H1 (cell line): ENCODE results near the gene NCOA5. TPM values are rescaled to one million over a fixed set of nuclear protein-coding genes. Genes with fewer than 3 reads are reported as not detected.

Experiments
- CTCF ChIA-PET: fragments of 300-600 bp; sonication (Branson Sonifier 250); formaldehyde crosslinking; loops from one replicate; lab custom pipeline; 2021; ENCODE audit not compliant: partially characterized antibody; lab: Charles Lee
- POLR2A ChIA-PET: fragments of 300-600 bp; sonication (Branson Sonifier 250); formaldehyde crosslinking; loops from one replicate; lab custom pipeline; 2021; ENCODE audit warnings: inconsistent platforms; ENCODE audit not compliant: partially characterized antibody; lab: Charles Lee
- DNase-seq, 2 experiments: peaks; one replicate each; pipeline versions ENCODE4 v3.0.0 to v3.0.0-alpha.2; 2010 to 2022; ENCODE audit warnings: low spot score in 2 of 2, low read depth in 1 of 2, mixed read lengths in 1 of 2
- FAIRE-seq: peaks from 2 replicates; lab custom pipeline; 2011; peaks lifted over from hg19 to GRCh38; lab: Jason Lieb, UNC
- H2AFZ ChIP-seq: 2 replicates; pipeline ENCODE4 v1.8.1; 2012; ENCODE audit warnings: low read length, inconsistent platforms
- H2AK5ac ChIP-seq: 2 replicates; pipeline ENCODE4 v1.6.1; 2013; ENCODE audit warnings: low read depth, low read length
- H2BK120ac ChIP-seq: replicated peaks from 2 replicates; pipeline ENCODE3; 2013; ENCODE audit warnings: low read depth, low read length, inconsistent platforms
- H2BK12ac ChIP-seq: 2 replicates; pipeline ENCODE4 v1.6.1; 2013; ENCODE audit warnings: low read depth, low read length
- H2BK15ac ChIP-seq: 2 replicates; pipeline ENCODE4 v1.6.1; 2013; ENCODE audit warnings: low read length
- H2BK20ac ChIP-seq: 2 replicates; pipeline ENCODE4 v1.6.1; 2013; ENCODE audit warnings: low read length
- H2BK5ac ChIP-seq: 2 replicates; pipeline ENCODE4 v1.6.1; 2013; ENCODE audit warnings: low read depth, low read length
- H3K14ac ChIP-seq: 2 replicates; pipeline ENCODE4 v1.6.1; 2013; ENCODE audit warnings: inconsistent platforms; ENCODE audit not compliant: insufficient read length
- H3K18ac ChIP-seq: 2 replicates; pipeline ENCODE4 v1.6.1; 2013; ENCODE audit warnings: low read length; ENCODE audit errors: extremely low read depth
- H3K23ac ChIP-seq: 2 replicates; pipeline ENCODE4 v1.6.1; 2013; ENCODE audit warnings: inconsistent platforms; ENCODE audit not compliant: insufficient read length
- H3K23me2 ChIP-seq: 2 replicates; pipeline ENCODE4 v1.6.1; 2013; ENCODE audit warnings: low read depth, low read length
- H3K27ac ChIP-seq: 2 replicates; pipeline ENCODE4 v1.6.1; 2011; ENCODE audit warnings: low read depth, low read length, inconsistent platforms
- H3K27me3 ChIP-seq, 4 experiments: replicated peaks in 1 of 4; 1 replicate in 1 of 4; 2 replicates in 3 of 4; pipeline versions ENCODE4 v1.6.1 to v1.8.1; 2011 to 2013; ENCODE audit warnings: low read length in 3 of 4, mild to moderate bottlenecking in 3 of 4, inconsistent platforms in 2 of 4, mixed read lengths in 2 of 4, moderate library complexity in 1 of 4; ENCODE audit not compliant: control insufficient read depth in 3 of 4, insufficient read depth in 3 of 4; ENCODE audit errors: extremely low read depth in 1 of 4
- H3K36me3 ChIP-seq, 4 experiments: 2 replicates each; pipeline versions ENCODE4 v1.6.1 to v1.8.1; 2011 to 2013; ENCODE audit warnings: mild to moderate bottlenecking in 4 of 4, low read length in 3 of 4, moderate library complexity in 2 of 4, control low read depth in 1 of 4, inconsistent platforms in 1 of 4; ENCODE audit not compliant: insufficient read depth in 4 of 4, control insufficient read depth in 2 of 4
- H3K4ac ChIP-seq: replicated peaks from 2 replicates; pipeline ENCODE3; 2013; ENCODE audit warnings: low read length, low read depth, mixed read lengths, inconsistent platforms; ENCODE audit not compliant: insufficient read length
- H3K4me1 ChIP-seq, 4 experiments: replicated peaks in 1 of 4; 1 replicate in 1 of 4; 2 replicates in 3 of 4; pipeline versions ENCODE4 v1.6.1 to v1.8.1; 2011 to 2013; ENCODE audit warnings: low read length in 3 of 4, inconsistent platforms in 2 of 4, mixed read lengths in 1 of 4; ENCODE audit not compliant: insufficient read depth in 4 of 4, control insufficient read depth in 3 of 4
- H3K4me2 ChIP-seq, 2 experiments: 2 replicates each; pipeline versions ENCODE4 v1.6.1 to v1.8.1; 2011 to 2013; ENCODE audit warnings: low read depth in 2 of 2, low read length in 2 of 2, control low read depth in 1 of 2, inconsistent platforms in 1 of 2, mild to moderate bottlenecking in 1 of 2; ENCODE audit not compliant: insufficient read depth in 1 of 2
- H3K4me3 ChIP-seq, 4 experiments: fragments of 200-600, 300-600 bp in 1 of 4; sonication (generic), shearing (Covaris generic), sonication (Bioruptor Twin) in 1 of 4; 2 replicates each; pipeline versions ENCODE4 v1.5.1 to v1.8.1; 2011 to 2016; ENCODE audit warnings: low read length in 4 of 4, low read depth in 3 of 4, control low read depth in 2 of 4, inconsistent platforms in 2 of 4, mild to moderate bottlenecking in 2 of 4, mixed read lengths in 1 of 4, moderate library complexity in 1 of 4; ENCODE audit not compliant: insufficient read depth in 2 of 4; ENCODE audit errors: extremely low read depth in 1 of 4
- H3K56ac ChIP-seq: replicated peaks from 2 replicates; pipeline ENCODE3; 2013; ENCODE audit warnings: low read depth, mild to moderate bottlenecking, mixed read lengths, low read length, inconsistent platforms; ENCODE audit not compliant: insufficient read length
- H3K79me1 ChIP-seq: 2 replicates; pipeline ENCODE4 v1.6.1; 2013; ENCODE audit warnings: low read depth, low read length, control low read depth
- H3K79me2 ChIP-seq, 2 experiments: 2 replicates each; pipeline versions ENCODE4 v1.6.1 to v1.8.1; 2012 to 2013; ENCODE audit warnings: low read length in 2 of 2, mild to moderate bottlenecking in 2 of 2, inconsistent platforms in 1 of 2; ENCODE audit not compliant: insufficient read depth in 2 of 2, control insufficient read depth in 1 of 2
- H3K9ac ChIP-seq, 4 experiments: replicated peaks in 1 of 4; 1 replicate in 1 of 4; 2 replicates in 3 of 4; pipeline versions ENCODE4 v1.6.1 to v1.8.1; 2011 to 2013; ENCODE audit warnings: low read depth in 3 of 4, low read length in 3 of 4, control low read depth in 2 of 4, mild to moderate bottlenecking in 2 of 4, moderate library complexity in 2 of 4, inconsistent platforms in 1 of 4; ENCODE audit errors: extremely low read depth in 1 of 4
- H3K9me3 ChIP-seq, 2 experiments: 2 replicates each; pipeline versions ENCODE4 v1.6.1 to v1.8.1; 2012 to 2013; ENCODE audit warnings: mild to moderate bottlenecking in 2 of 2, moderate library complexity in 2 of 2, control low read depth in 1 of 2, inconsistent platforms in 1 of 2, low read depth in 1 of 2, low read length in 1 of 2, mixed read lengths in 1 of 2; ENCODE audit not compliant: insufficient read depth in 2 of 2
- H4K20me1 ChIP-seq, 2 experiments: replicated peaks in 1 of 2; 2 replicates each; pipeline versions ENCODE3 to v1.8.1; 2011 to 2013; ENCODE audit warnings: inconsistent platforms in 2 of 2, low read length in 2 of 2, mild to moderate bottlenecking in 1 of 2; ENCODE audit not compliant: insufficient read depth in 2 of 2, control insufficient read depth in 1 of 2
- H4K5ac ChIP-seq: 2 replicates; pipeline ENCODE4 v1.6.1; 2013; ENCODE audit warnings: low read length, low read depth, mixed read lengths, inconsistent platforms; ENCODE audit not compliant: insufficient read length
- H4K8ac ChIP-seq: 2 replicates; pipeline ENCODE4 v1.8.0; 2013; ENCODE audit warnings: mild to moderate bottlenecking, moderate library complexity, low read length, inconsistent platforms; ENCODE audit not compliant: insufficient read depth; ENCODE audit errors: extremely low read depth
- H4K91ac ChIP-seq: replicated peaks from 2 replicates; pipeline ENCODE3; 2013; ENCODE audit warnings: low read length, mixed read lengths, inconsistent platforms; ENCODE audit not compliant: insufficient read length
- ASH2L ChIP-seq: fragments of 200-600, 300-600 bp; sonication (generic); IDR thresholded peaks from one replicate; pipeline ENCODE4 v1.7.1; 2017; ENCODE audit warnings: low read length
- CEBPB ChIP-seq: IDR thresholded peaks from 2 replicates; pipeline ENCODE4 v1.6.1; 2012; ENCODE audit warnings: low read depth, low read length
- CHD1 ChIP-seq: IDR thresholded peaks from 2 replicates; pipeline ENCODE4 v1.6.1; 2012; ENCODE audit warnings: low read depth, low read length, improper control_type of control experiment
- HDAC6 ChIP-seq: IDR thresholded peaks from one replicate; pipeline ENCODE4 v1.7.1; 2012; ENCODE audit warnings: low read depth, mild to moderate bottlenecking, inconsistent platforms, low read length, moderate library complexity
- JUN ChIP-seq: IDR thresholded peaks from 2 replicates; pipeline ENCODE4 v1.6.1; 2011; ENCODE audit warnings: low read depth, mild to moderate bottlenecking, improper control_type of control experiment, low read length
- KDM1A ChIP-seq: fragments of 200-600, 300-600 bp; sonication (generic); IDR thresholded peaks from 2 replicates; pipeline ENCODE4 v1.7.1; 2016; ENCODE audit warnings: mild to moderate bottlenecking, low read length, borderline replicate concordance
- KDM5A ChIP-seq: fragments of 200-600 bp; IDR thresholded peaks from 2 replicates; pipeline ENCODE4 v1.7.1; 2012; ENCODE audit warnings: mild to moderate bottlenecking, low read length, inconsistent platforms, mixed read lengths
- NANOG ChIP-seq: IDR thresholded peaks from 2 replicates; pipeline ENCODE4 v1.6.1; 2011; ENCODE audit warnings: low read length, low read depth, mild to moderate bottlenecking, inconsistent platforms; ENCODE audit not compliant: insufficient read depth, poor library complexity, severe bottlenecking
- NRF1 ChIP-seq: IDR thresholded peaks from 2 replicates; pipeline ENCODE4 v1.6.1; 2011; ENCODE audit warnings: mild to moderate bottlenecking, low read depth, low read length, improper control_type of control experiment
- RBBP5 ChIP-seq: IDR thresholded peaks from 2 replicates; pipeline ENCODE4 v1.7.1; 2012; ENCODE audit warnings: low read depth, mild to moderate bottlenecking, inconsistent platforms, low read length, moderate library complexity, borderline replicate concordance
- SP2 ChIP-seq: IDR thresholded peaks from 2 replicates; pipeline ENCODE4 v1.6.1; 2012; ENCODE audit warnings: mild to moderate bottlenecking, low read length, inconsistent platforms
- TAF7 ChIP-seq: optimal IDR thresholded peaks from 2 replicates; pipeline ENCODE3; 2011; ENCODE audit warnings: low read depth, mild to moderate bottlenecking, inconsistent platforms, low read length, moderate library complexity, borderline replicate concordance
- TBP ChIP-seq: IDR thresholded peaks from 2 replicates; pipeline ENCODE4 v1.6.1; 2011; ENCODE audit warnings: low read depth, low read length, improper control_type of control experiment
- WGBS, 2 experiments: shearing (Covaris generic) in 1 of 2; methylation state at CpG; one replicate each; pipeline versions ENCODE4 v1.1.6 to v1.1.7; 2013 to 2015; ENCODE audit warnings: low lambda C conversion rate in 2 of 2, mixed read lengths in 2 of 2, inconsistent platforms in 1 of 2, low coverage in 1 of 2, missing lambda C conversion rate in 1 of 2; ENCODE audit not compliant: insufficient replicate concordance in 2 of 2, insufficient coverage in 1 of 2, insufficient read length in 1 of 2; ENCODE audit errors: extremely low coverage in 1 of 2, missing lambda C conversion rate in 1 of 2; 5-methylcytosine and 5-hydroxymethylcytosine counted together
- polyA plus RNA-seq, 7 experiments: library from polyadenylated mRNA; depleted of rRNA in 3 of 7; stranded (reverse) in 5 of 7; unstranded in 2 of 7; fragments of >200 nt in 5 of 7; fragments of 200-250 nt in 2 of 7; gene quantifications; 1 replicate in 5 of 7; 2 replicates in 1 of 7; 4 replicates in 1 of 7; pipeline versions ENCODE4 v1.2.1 to v1.2.3, GENCODE V29; 2011 to 2013; ENCODE audit warnings: missing spikeins in 2 of 7, mixed read lengths in 2 of 7
- total RNA-seq: library from RNA; stranded (reverse); fragmentation: NEBNext Ultra II Directional; extraction: Animal tissue kit (Norgen Biotek cat#: 25700); gene quantifications from 2 replicates; pipeline ENCODE4 v1.2.1, GENCODE V29; 2021

The NCOA5 gene
- total and polyA plus RNA-seq, 2 of the 8 experiments (the other 6 are each of a cell fraction or from before 2014, with no cell fraction given): 20.4 to 29.0 TPM

- POLR2A ChIA-PET: interaction anchor here (1.1 to 1.6 kb wide), 2 partner anchors 17 to 44 kb away, joined by 3 to 4 read pairs; no protein-coding TSS in a partner anchor
- CTCF ChIA-PET: interaction anchor here (0.6 to 1.5 kb wide), 5 partner anchors 43 to 218 kb away, joined by 3 to 5 read pairs (median 4); no protein-coding TSS in a partner anchor
- Histone ChIP-seq H3K9me3 (0 out of 4 replicates have a peak, but pooled peaks cover 0 to 2% of the 10 kb centered on the region in 2 experiments), H2BK20ac (no peak overlapping the region), H3K14ac (no peak overlapping the region), H3K4me1 (0 out of 7 replicates have a peak, but pooled peaks cover 0 to 5% (median under 1%) of the 10 kb centered on the region in 4 experiments), H3K9ac (no peak overlapping the region), H3K18ac (no peak overlapping the region), H2BK12ac (no peak overlapping the region), H2BK120ac (no peak overlapping the region), H3K36me3 (no peaks in the 10 kb centered on the region), H3K23ac (no peak overlapping the region), H4K20me1 (no peaks in the 10 kb centered on the region), H3K79me2 (no peaks in the 10 kb centered on the region), H2AFZ (no peak overlapping the region), H4K91ac (no peak overlapping the region), H3K4me3 (no peak overlapping the region)
- FAIRE-seq (no peak), DNase-seq (no peak)
- WGBS, 2 experiments: 88% methylated on average over 3 of the region's 3 CpGs; no CpG with 5 or more reads in 1 of the 2 experiments
- TF ChIP-seq ASH2L (no peak), TBP (no peak), SP2 (no peak), CEBPB (no peak), KDM5A (no peak), NRF1 (no peak), TAF7 (no peak), KDM1A (no peak), JUN (no peak), CHD1 (no peak), NANOG (no peak), RBBP5 (no peak), HDAC6 (no peak)
- TF ChIP-seq, all 59 proteins: peak for 0
- no peak overlapping the region for H2BK5ac ChIP-seq
- H4K5ac ChIP-seq: no peak overlapping the region
- no peaks in the 10 kb centered on the region for H3K79me1 ChIP-seq
- peaks cover 0 to 11% (median 4%) of the 10 kb centered on the region in 4 experiments; a peak in 2 of 7 replicates for H3K27me3 ChIP-seq
- H3K23me2 ChIP-seq: no peaks in the 10 kb centered on the region
- H2BK15ac ChIP-seq: no peak overlapping the region
- no peak overlapping the region for H3K56ac ChIP-seq
- no peak overlapping the region for H3K4ac ChIP-seq
- H2AK5ac ChIP-seq: no peak overlapping the region
- no peak overlapping the region for H3K27ac ChIP-seq
- no peak overlapping the region for H4K8ac ChIP-seq
- H3K4me2 ChIP-seq: no peak overlapping the region
Observed at GRCh38 chr20:46101957-46102356, 12.2 kb upstream of the NCOA5 start.
